HG02798 (cell line): Measurements from ENCODE around the gene GABRG3.
"Not testable (repeated sequence)": the region's sequence is repeated elsewhere in the genome, so short reads cannot be mapped to it uniquely, and the experiment has no call there.

Experiments used
- ATAC-seq: cut with Tn5 transposase; IDR thresholded peaks from one replicate; pipeline ENCODE4 v1.9.1; 2021; ENCODE audit warnings: mild to moderate bottlenecking; ENCODE audit not compliant: unreplicated experiment, poor library complexity

GABRG3 gene

GRCh38 chr15:27165590-27165989, 194.6 kb downstream of the GABRG3 start:
- ATAC-seq = no peak

GRCh38 chr15:27166917-27167316, 195.9 kb downstream of the GABRG3 start:
- ATAC-seq = no peak

- ATAC-seq = no peak
These were observed 196.8 kb downstream of the GABRG3 start for GRCh38 chr15:27167738-27168137.

- no peak for ATAC-seq
These were observed 199.9 kb downstream of the GABRG3 start for GRCh38 chr15:27170851-27171250.

GRCh38 chr15:27172821-27173220, 201.8 kb downstream of the GABRG3 start:
- ATAC-seq = no peak

- no peak for ATAC-seq
These were observed 204.6 kb downstream of the GABRG3 start for GRCh38 chr15:27175472-27176153.

GRCh38 chr15:27176785-27177406, 205.9 kb downstream of the GABRG3 start:
- no peak for ATAC-seq

- ATAC-seq = no peak
These were observed 208.8 kb downstream of the GABRG3 start for GRCh38 chr15:27179789-27180188.

GRCh38 chr15:27182561-27183110, 211.7 kb downstream of the GABRG3 start:
- no peak for ATAC-seq

- no peak for ATAC-seq
These were observed 212.2 kb downstream of the GABRG3 start for GRCh38 chr15:27183201-27183600.

- ATAC-seq = not testable (repeated sequence)
These were observed 220.5 kb downstream of the GABRG3 start for GRCh38 chr15:27191515-27191914.

GRCh38 chr15:27196691-27197090, 225.7 kb downstream of the GABRG3 start:
- no peak for ATAC-seq

GRCh38 chr15:27201425-27201824, 230.4 kb downstream of the GABRG3 start:
- no peak for ATAC-seq

GRCh38 chr15:27210176-27210575, 239.2 kb downstream of the GABRG3 start:
- no peak for ATAC-seq

- ATAC-seq = no peak
These were observed 243.1 kb downstream of the GABRG3 start for GRCh38 chr15:27214032-27214431.

- no peak for ATAC-seq
These were observed 244.0 kb downstream of the GABRG3 start for GRCh38 chr15:27214961-27215360.

GRCh38 chr15:27218426-27218825, 247.4 kb downstream of the GABRG3 start:
- ATAC-seq = no peak

GRCh38 chr15:27219636-27220035, 248.7 kb downstream of the GABRG3 start:
- ATAC-seq = no peak

- ATAC-seq = no peak
These were observed 249.2 kb downstream of the GABRG3 start for GRCh38 chr15:27220199-27220598.

GRCh38 chr15:27222479-27222878, 251.5 kb downstream of the GABRG3 start:
- no peak for ATAC-seq

- no peak for ATAC-seq
These were observed 252.2 kb downstream of the GABRG3 start for GRCh38 chr15:27223179-27223578.

GRCh38 chr15:27231811-27232210, 260.8 kb downstream of the GABRG3 start:
- ATAC-seq = no peak
